AG09319 (cell line): Measurements from ENCODE around the gene MAP2K5.

Experiments used
- DNase-seq: peaks from one replicate; pipeline ENCODE4 v3.0.0-alpha.2; 2010; ENCODE audit warnings: low read depth; ENCODE audit errors: extremely low read depth
- CTCF ChIP-seq: IDR thresholded peaks from 2 replicates; pipeline ENCODE4 v1.5.1; 2011; ENCODE audit warnings: low read depth, mild to moderate bottlenecking, inconsistent platforms, low read length, moderate library complexity

Gene MAP2K5

GRCh38 chr15:67570875-67571647, 28.6 kb downstream of the MAP2K5 start:
- no peak for TF ChIP-seq CTCF
- no peak for DNase-seq

GRCh38 chr15:67571648-67572415, 29.3 kb downstream of the MAP2K5 start:
- TF ChIP-seq CTCF = no peak
- no peak for DNase-seq

- TF ChIP-seq CTCF = no peak
- DNase-seq = no peak
These were observed 30.7 kb downstream of the MAP2K5 start for GRCh38 chr15:67573194-67573593.

- TF ChIP-seq CTCF = no peak
- peak; percentile 10 for DNase-seq
These were observed 32.6 kb downstream of the MAP2K5 start for GRCh38 chr15:67575039-67575502.

GRCh38 chr15:67578020-67578600, 35.6 kb downstream of the MAP2K5 start:
- TF ChIP-seq CTCF = no peak
- no peak for DNase-seq

- DNase-seq = no peak
- no peak for TF ChIP-seq CTCF
These were observed 36.7 kb downstream of the MAP2K5 start for GRCh38 chr15:67579164-67579563.

- TF ChIP-seq CTCF = no peak
- DNase-seq = no peak
These were observed 37.5 kb downstream of the MAP2K5 start for GRCh38 chr15:67579967-67580366.
